ENCODE results near the gene MRPL18. TPM values are rescaled to one million over a fixed set of nuclear protein-coding genes. Genes with fewer than 3 reads are reported as not detected.

The MRPL18 gene
- total RNA-seq, 1 experiment from 2014 or later: 123 TPM

GRCh38 chr6:159801935-159802334, 11.7 kb downstream of the MRPL18 start:
- Histone ChIP-seq H3F3A (ENCODE audit: low read length, unreplicated experiment) (no peaks in the 10 kb centered on the region), H3K4me3 (ENCODE audit: low read length) (no peak overlapping the region), H3K4me1 (ENCODE audit: insufficient read depth, low read length) (no peaks in the 10 kb centered on the region), H3K27ac (ENCODE audit: low read length) (no peak overlapping the region), H2AFZ (ENCODE audit: low read length) (no peak overlapping the region), H3K9me2 (replicated peaks; ENCODE audit: low read length) (no peaks in the 10 kb centered on the region), H3K9ac (ENCODE audit: low read length) (no peak overlapping the region), H3K9me3 (ENCODE audit: low read length) (no peaks in the 10 kb centered on the region), H3K36me3 (ENCODE audit: low read depth, low read length) (peaks cover 16% of the 10 kb centered on the region), H3K27me3 (ENCODE audit: low read length) (no peaks in the 10 kb centered on the region), H4K20me1 (ENCODE audit: low read length) (no peaks in the 10 kb centered on the region), H3K79me2 (ENCODE audit: low read length) (no peaks in the 10 kb centered on the region), H3K4me2 (ENCODE audit: low read length) (no peak overlapping the region)
- ChIA-PET POLR2A (ENCODE audit: unreplicated experiment) (no interaction called here), CTCF (no interaction called here)
- ATAC-seq (no peak), DNase-seq (no peak)
- no peak for TF ChIP-seq CTCF (conservative IDR thresholded peaks at IDR 0.05; ENCODE audit: low read depth, low read length)
- TF ChIP-seq EZH2 (IDR thresholded peaks at IDR 0.05; ENCODE audit: low read length, unreplicated experiment): no peak
- no peak for TF ChIP-seq EZH2phosphoT487 (IDR thresholded peaks at IDR 0.05; ENCODE audit: borderline replicate concordance, low read length)
- intact Hi-C loops (cut with micrococcal nuclease): no loop called here
- BruUV-seq (replicated peaks): no TSS peak

GRCh38 chr6:159804504-159804903, 14.2 kb downstream of the MRPL18 start:
- TF ChIP-seq EZH2 (IDR thresholded peaks at IDR 0.05; ENCODE audit: low read length, unreplicated experiment): no peak
- TF ChIP-seq CTCF (conservative IDR thresholded peaks at IDR 0.05; ENCODE audit: low read depth, low read length): no peak
- no peak for TF ChIP-seq EZH2phosphoT487 (IDR thresholded peaks at IDR 0.05; ENCODE audit: borderline replicate concordance, low read length)
- ChIA-PET POLR2A (ENCODE audit: unreplicated experiment) (no interaction called here), CTCF (no interaction called here)
- Histone ChIP-seq H3K36me3 (ENCODE audit: low read depth, low read length) (no peaks in the 10 kb centered on the region), H3K4me3 (ENCODE audit: low read length) (no peak overlapping the region), H3K4me1 (ENCODE audit: insufficient read depth, low read length) (peaks cover 6% of the 10 kb centered on the region), H3K4me2 (ENCODE audit: low read length) (no peak overlapping the region), H3K79me2 (ENCODE audit: low read length) (no peaks in the 10 kb centered on the region), H4K20me1 (ENCODE audit: low read length) (no peaks in the 10 kb centered on the region), H3K27me3 (ENCODE audit: low read length) (no peaks in the 10 kb centered on the region), H3K9me3 (ENCODE audit: low read length) (no peaks in the 10 kb centered on the region), H2AFZ (ENCODE audit: low read length) (no peak overlapping the region), H3K9ac (ENCODE audit: low read length) (no peak overlapping the region), H3K9me2 (replicated peaks; ENCODE audit: low read length) (no peaks in the 10 kb centered on the region), H3F3A (ENCODE audit: low read length, unreplicated experiment) (no peaks in the 10 kb centered on the region), H3K27ac (ENCODE audit: low read length) (no peak overlapping the region)
- ATAC-seq (no peak), DNase-seq (no peak)
- no TSS peak for BruUV-seq (replicated peaks)
- intact Hi-C loops (cut with micrococcal nuclease): no loop called here

- no peak overlapping the region for H3K4me3 ChIP-seq (ENCODE audit: low read length)
- no peaks in the 10 kb centered on the region for H3K79me2 ChIP-seq (ENCODE audit: low read length)
- H3K36me3 ChIP-seq (ENCODE audit: low read depth, low read length): no peaks in the 10 kb centered on the region
- POLR2A ChIA-PET (ENCODE audit: unreplicated experiment): no interaction called here
- ATAC-seq (no peak), DNase-seq (no peak)
- intact Hi-C loops (cut with micrococcal nuclease): no loop called here
- H3K4me1 ChIP-seq (ENCODE audit: insufficient read depth, low read length): peaks cover 6% of the 10 kb centered on the region
- H3K9ac ChIP-seq (ENCODE audit: low read length): no peak overlapping the region
- H3K27ac ChIP-seq (ENCODE audit: low read length): no peak overlapping the region
- H2AFZ ChIP-seq (ENCODE audit: low read length): no peak overlapping the region
- no peaks in the 10 kb centered on the region for H3K27me3 ChIP-seq (ENCODE audit: low read length)
- H3K9me3 ChIP-seq (ENCODE audit: low read length): no peaks in the 10 kb centered on the region
- CTCF ChIA-PET: no interaction called here
- no peaks in the 10 kb centered on the region for H3K9me2 ChIP-seq (replicated peaks; ENCODE audit: low read length)
- no TSS peak for BruUV-seq (replicated peaks)
- H3F3A ChIP-seq (ENCODE audit: low read length, unreplicated experiment): no peaks in the 10 kb centered on the region
- no peak overlapping the region for H3K4me2 ChIP-seq (ENCODE audit: low read length)
- TF ChIP-seq EZH2 (IDR thresholded peaks at IDR 0.05; ENCODE audit: low read length, unreplicated experiment) (no peak), CTCF (conservative IDR thresholded peaks at IDR 0.05; ENCODE audit: low read depth, low read length) (no peak), EZH2phosphoT487 (IDR thresholded peaks at IDR 0.05; ENCODE audit: borderline replicate concordance, low read length) (no peak)
- H4K20me1 ChIP-seq (ENCODE audit: low read length): no peaks in the 10 kb centered on the region
Measured at GRCh38 chr6:159805440-159806020, 15.3 kb downstream of the MRPL18 start.

Measured in PC-3 (cell line).